ENCODE measurements around the gene GRID1. TPM values are rescaled to one million over a fixed set of nuclear protein-coding genes. Genes with fewer than 3 reads are reported as not detected.

The GRID1 gene
- total RNA-seq, 1 donor from 2014 or later, result not detected

GRCh38 chr10:85891472-85891871 is 475.1 kb downstream of the GRID1 start:
- peaks cover 34% of the 10 kb centered on the region for H3K27me3 Mint-ChIP-seq
- no peak overlapping the region for H3K4me3 Mint-ChIP-seq
- CTCF ChIA-PET, result no interaction called here
- no peak for TF ChIP-seq CTCF (IDR thresholded peaks at IDR 0.05)
- DNase-seq, result no peak
- no peaks in the 10 kb centered on the region for H3K4me1 Mint-ChIP-seq
- H3K27ac Mint-ChIP-seq, result no peak overlapping the region
- POLR2A ChIA-PET, result no interaction called here
- ATAC-seq (ENCODE audit: low read depth), result no peak
- H3K36me3 Mint-ChIP-seq (ENCODE audit: low read depth), result no peaks in the 10 kb centered on the region
- H3K9me3 Mint-ChIP-seq, result peaks cover 3% of the 10 kb centered on the region
- intact Hi-C loops (cut with micrococcal nuclease), result no loop called here

GRCh38 chr10:85888559-85888958 is 478.0 kb downstream of the GRID1 start:
- H3K36me3 Mint-ChIP-seq (ENCODE audit: low read depth), result no peaks in the 10 kb centered on the region
- no peak for TF ChIP-seq CTCF (IDR thresholded peaks at IDR 0.05)
- DNase-seq, result no peak
- peaks cover 29% of the 10 kb centered on the region for H3K27me3 Mint-ChIP-seq
- ATAC-seq (ENCODE audit: low read depth), result no peak
- H3K9me3 Mint-ChIP-seq, result peaks cover 3% of the 10 kb centered on the region
- H3K4me3 Mint-ChIP-seq, result no peak overlapping the region
- intact Hi-C loops (cut with micrococcal nuclease), result no loop called here
- no peak overlapping the region for H3K27ac Mint-ChIP-seq
- POLR2A ChIA-PET, result no interaction called here
- no peaks in the 10 kb centered on the region for H3K4me1 Mint-ChIP-seq
- CTCF ChIA-PET, result no interaction called here

- intact Hi-C loops (cut with micrococcal nuclease), result no loop called here
- Mint-ChIP-seq H3K4me1 (no peaks in the 10 kb centered on the region), H3K4me3 (no peak overlapping the region), H3K9me3 (peaks cover 3% of the 10 kb centered on the region), H3K36me3 (ENCODE audit: low read depth) (no peaks in the 10 kb centered on the region), H3K27ac (no peak overlapping the region), H3K27me3 (peaks cover 31% of the 10 kb centered on the region)
- DNase-seq, result no peak
- POLR2A ChIA-PET, result no interaction called here
- TF ChIP-seq CTCF (IDR thresholded peaks at IDR 0.05), result no peak
- ATAC-seq (ENCODE audit: low read depth), result no peak
- CTCF ChIA-PET, result no interaction called here
Measured at GRCh38 chr10:85888004-85888403, 478.6 kb downstream of the GRID1 start.

- Mint-ChIP-seq H3K4me3 (no peak overlapping the region), H3K4me1 (peaks cover 8% of the 10 kb centered on the region), H3K9me3 (peaks cover 5% of the 10 kb centered on the region), H3K36me3 (ENCODE audit: low read depth) (no peaks in the 10 kb centered on the region), H3K27me3 (peaks cover 43% of the 10 kb centered on the region), H3K27ac (no peak overlapping the region)
- ChIA-PET CTCF (no interaction called here), POLR2A (no interaction called here)
- DNase-seq, result no peak
- no peak for TF ChIP-seq CTCF (IDR thresholded peaks at IDR 0.05)
- intact Hi-C loops (cut with micrococcal nuclease), result no loop called here
- no peak for ATAC-seq (ENCODE audit: low read depth)
Measured at GRCh38 chr10:85874208-85874607, 492.4 kb downstream of the GRID1 start.

GRCh38 chr10:85873063-85873462 is 493.5 kb downstream of the GRID1 start:
- H3K27ac Mint-ChIP-seq, result no peak overlapping the region
- no peak for TF ChIP-seq CTCF (IDR thresholded peaks at IDR 0.05)
- CTCF ChIA-PET, result no interaction called here
- peaks cover 4% of the 10 kb centered on the region for H3K9me3 Mint-ChIP-seq
- ATAC-seq (ENCODE audit: low read depth) (no peak), DNase-seq (no peak)
- intact Hi-C loops (cut with micrococcal nuclease), result no loop called here
- H3K4me1 Mint-ChIP-seq, result peaks cover 8% of the 10 kb centered on the region
- H3K4me3 Mint-ChIP-seq, result no peak overlapping the region
- H3K36me3 Mint-ChIP-seq (ENCODE audit: low read depth), result no peaks in the 10 kb centered on the region
- POLR2A ChIA-PET, result no interaction called here
- peaks cover 47% of the 10 kb centered on the region for H3K27me3 Mint-ChIP-seq

Data from activated B cell treated with CpG ODN at 0.5 μM for 24 hours (primary cell).